Measurements from ENCODE around the gene FOXF2.
A peak's percentile ranks its signal among the peaks of the same experiment; 100 is the strongest.

FOXF2 gene

DNA sequence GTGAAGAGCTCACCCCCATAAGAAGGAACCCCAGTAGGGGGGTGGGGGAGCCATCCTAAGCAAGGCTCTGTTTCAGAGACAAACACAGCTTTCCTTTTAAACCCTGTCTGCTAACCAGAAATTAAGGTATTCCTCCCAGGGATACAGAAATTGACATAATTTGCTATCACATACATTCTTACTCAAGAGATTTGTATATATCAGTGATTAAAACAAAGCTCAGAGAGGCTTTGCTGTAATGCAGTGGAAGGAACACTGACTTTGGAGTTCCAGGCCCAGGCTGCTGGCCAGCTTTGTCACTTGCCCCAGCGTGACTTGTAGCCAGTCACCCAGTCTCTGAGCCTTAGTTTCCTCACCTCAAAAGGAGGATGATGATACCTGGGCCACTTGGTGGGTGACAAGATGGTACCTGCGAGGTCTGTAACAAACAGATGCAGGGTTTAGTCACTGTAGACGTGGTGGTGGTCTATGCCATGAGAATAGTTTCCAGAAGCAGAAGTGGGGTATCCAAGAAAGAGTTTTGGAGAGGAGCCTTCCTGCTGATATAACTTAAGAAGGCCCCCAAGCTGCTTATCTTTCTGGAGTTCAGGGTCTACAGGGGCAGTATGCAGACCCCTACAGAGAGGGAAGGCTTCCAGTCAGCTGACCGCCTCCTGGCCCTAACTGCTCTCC is 3.2 kb upstream of the FOXF2 start:
- TF ChIP-seq CTCF (IDR thresholded peaks at IDR 0.05), result no peak
- H3K9me3 ChIP-seq, result no peaks in the 10 kb centered on the region
- no peak overlapping the region for H3K27ac ChIP-seq
- H3K4me3 ChIP-seq, result no peak overlapping the region
- DNase-seq, result no peak
- H3K36me3 ChIP-seq, result no peaks in the 10 kb centered on the region
- peaks cover 2 to 98% of the 10 kb centered on the region in 2 donors for H3K27me3 ChIP-seq
- H3K4me1 ChIP-seq, result peaks cover 0 to 69% (median 60%) of the 10 kb centered on the region in 4 donors
- intact Hi-C loops (cut with DNase I; ENCODE audit: low total_unique reads), result loop anchor here (5.0 kb wide), 1 partner anchor 794 kb away; no protein-coding TSS in a partner anchor

DNA sequence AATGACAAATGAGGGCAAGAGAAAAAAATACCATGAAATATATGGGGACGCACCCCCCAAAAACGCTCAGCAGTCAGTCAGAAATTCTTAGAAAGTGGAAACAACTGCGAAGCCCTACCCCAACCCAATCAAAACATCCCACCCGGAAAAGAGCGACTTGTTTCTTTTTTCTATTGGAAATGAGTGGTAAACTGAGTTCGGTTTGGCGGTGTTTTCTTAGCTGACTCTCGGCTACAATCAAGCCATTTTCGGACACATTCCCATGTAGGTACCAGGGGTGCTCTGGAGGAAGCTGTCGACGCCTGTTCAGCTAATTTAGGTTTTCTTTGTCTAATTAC is 1.9 kb upstream of the FOXF2 start:
- Histone ChIP-seq H3K27ac (no peak overlapping the region), H3K9me3 (no peaks in the 10 kb centered on the region), H3K36me3 (no peaks in the 10 kb centered on the region), H3K4me1 (peaks cover 0 to 55% (median 49%) of the 10 kb centered on the region in 4 donors), H3K4me3 (no peak overlapping the region), H3K27me3 (peaks cover 0 to 98% of the 10 kb centered on the region in 2 donors)
- intact Hi-C loops (cut with DNase I; ENCODE audit: low total_unique reads), result loop anchor here (5.0 kb wide), 1 partner anchor 795 kb away; no protein-coding TSS in a partner anchor
- DNase-seq, result no peak
- no peak for TF ChIP-seq CTCF (IDR thresholded peaks at IDR 0.05)

GRCh38 chr6:1387876-1388629 is 1.3 kb upstream of the FOXF2 start:
- H3K36me3 ChIP-seq, result no peaks in the 10 kb centered on the region
- no peaks in the 10 kb centered on the region for H3K9me3 ChIP-seq
- no peak overlapping the region for H3K27ac ChIP-seq
- no peak overlapping the region for H3K4me3 ChIP-seq
- intact Hi-C loops (cut with DNase I; ENCODE audit: low total_unique reads), result loop anchor here (5.0 kb wide), 1 partner anchor 796 kb away; no protein-coding TSS in a partner anchor
- no peak for TF ChIP-seq CTCF (IDR thresholded peaks at IDR 0.05)
- peaks cover 0 to 98% of the 10 kb centered on the region in 2 donors for H3K27me3 ChIP-seq
- H3K4me1 ChIP-seq, result peaks cover 0 to 52% (median 46%) of the 10 kb centered on the region in 4 donors
- no peak for DNase-seq

DNA sequence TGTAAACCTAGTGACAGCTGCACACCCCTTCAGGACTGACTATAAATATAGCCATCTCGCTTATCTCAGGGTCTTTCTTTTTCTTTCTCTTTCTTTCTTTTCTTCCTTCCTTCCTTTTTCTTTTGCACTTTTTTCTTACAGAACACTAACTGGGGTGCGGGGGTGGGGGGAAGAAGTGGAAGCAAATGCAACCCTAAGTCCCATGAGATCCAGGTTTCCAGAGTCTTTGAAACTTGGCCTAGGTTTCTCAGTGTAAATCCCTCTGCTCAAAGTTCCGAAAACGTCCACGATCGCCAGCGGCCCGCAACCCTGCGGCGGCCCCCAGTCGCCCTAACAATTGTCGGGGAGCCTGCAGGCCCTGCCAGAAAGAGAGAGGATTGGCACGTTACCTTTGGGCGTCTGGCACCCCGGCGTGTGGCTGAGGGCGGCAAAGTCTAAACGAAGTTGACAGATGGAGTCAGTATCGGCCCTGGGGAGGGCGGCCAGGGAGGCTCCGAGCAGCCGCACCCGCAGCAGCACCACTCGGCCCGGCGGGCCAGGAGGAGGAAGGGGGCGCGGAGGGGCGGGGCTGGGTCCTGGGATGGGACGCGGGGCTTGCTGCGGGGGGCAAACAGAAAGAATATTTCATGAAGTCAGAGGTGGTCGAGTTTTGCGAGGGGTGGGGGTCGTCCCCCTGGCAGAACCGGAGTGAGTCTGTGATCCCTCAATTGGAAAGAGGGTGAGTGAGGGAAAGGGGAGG is 577 bp upstream of the FOXF2 start:
- H3K4me3 ChIP-seq, result peak overlapping the region; percentile 43
- TF ChIP-seq CTCF (IDR thresholded peaks at IDR 0.05), result no peak
- H3K27me3 ChIP-seq, result peaks cover 0 to 98% of the 10 kb centered on the region in 2 donors
- H3K27ac ChIP-seq, result no peak overlapping the region
- intact Hi-C loops (cut with DNase I; ENCODE audit: low total_unique reads), result loop anchor here (5.0 kb wide), 1 partner anchor 796 kb away; no protein-coding TSS in a partner anchor
- DNase-seq, result no peak
- H3K9me3 ChIP-seq, result no peaks in the 10 kb centered on the region
- H3K36me3 ChIP-seq, result no peaks in the 10 kb centered on the region
- peaks cover 0 to 52% (median 45%) of the 10 kb centered on the region in 4 donors for H3K4me1 ChIP-seq

DNA sequence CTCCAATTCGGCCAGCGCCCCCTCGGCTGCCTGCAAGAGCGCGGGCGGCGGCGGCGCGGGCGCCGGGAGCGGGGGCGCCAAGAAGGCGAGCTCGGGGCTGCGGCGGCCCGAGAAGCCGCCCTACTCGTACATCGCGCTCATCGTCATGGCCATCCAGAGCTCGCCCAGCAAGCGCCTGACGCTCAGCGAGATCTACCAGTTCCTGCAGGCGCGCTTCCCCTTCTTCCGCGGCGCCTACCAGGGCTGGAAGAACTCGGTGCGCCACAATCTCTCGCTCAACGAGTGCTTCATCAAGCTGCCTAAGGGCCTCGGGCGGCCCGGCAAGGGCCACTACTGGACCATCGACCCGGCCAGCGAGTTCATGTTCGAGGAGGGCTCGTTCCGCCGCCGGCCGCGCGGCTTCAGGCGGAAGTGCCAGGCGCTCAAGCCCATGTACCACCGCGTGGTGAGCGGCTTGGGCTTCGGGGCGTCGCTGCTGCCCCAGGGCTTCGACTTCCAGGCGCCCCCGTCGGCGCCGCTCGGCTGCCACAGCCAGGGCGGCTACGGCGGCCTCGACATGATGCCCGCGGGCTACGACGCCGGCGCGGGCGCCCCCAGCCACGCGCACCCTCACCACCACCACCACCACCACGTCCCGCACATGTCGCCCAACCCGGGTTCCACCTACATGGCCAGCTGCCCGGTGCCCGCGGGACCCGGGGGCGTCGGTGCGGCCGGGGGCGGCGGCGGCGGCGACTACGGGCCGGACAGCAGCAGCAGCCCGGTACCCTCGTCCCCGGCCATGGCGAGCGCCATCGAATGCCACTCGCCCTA is 963 bp downstream of the FOXF2 start:
- Histone ChIP-seq H3K4me1 (peaks cover 0 to 45% (median 36%) of the 10 kb centered on the region in 4 donors), H3K9me3 (no peaks in the 10 kb centered on the region), H3K27ac (no peak overlapping the region), H3K4me3 (peak overlapping the region; percentile 43), H3K36me3 (no peaks in the 10 kb centered on the region), H3K27me3 (peaks cover 0 to 98% of the 10 kb centered on the region in 2 donors)
- DNase-seq, result no peak
- intact Hi-C loops (cut with DNase I; ENCODE audit: low total_unique reads), result no loop called here
- no peak for TF ChIP-seq CTCF (IDR thresholded peaks at IDR 0.05)
